RCC 7860 (cell line): Measurements from ENCODE around the gene NDE1.
"Not testable (repeated sequence)": the region's sequence is repeated elsewhere in the genome, so short reads cannot be mapped to it uniquely, and the experiment has no call there.

ENCODE experiments used
- DNase-seq: peaks from one replicate; pipeline ENCODE4 v3.0.0-alpha.2; 2015; ENCODE audit warnings: low spot score
- FAIRE-seq: peaks from 2 replicates; lab custom pipeline; 2012; peaks lifted over from hg19 to GRCh38; lab: Jason Lieb, UNC

Gene NDE1

GRCh38 chr16:15650019-15650697 lies at the start of gene NDE1:
TSS of gene NDE1 (plus strand) at chr16:15650245. CDS start at chr16:15664779, 14,534 bp downstream.
- peak; percentile 76 for DNase-seq
- FAIRE-seq, result no peak

- DNase-seq, result no peak
- FAIRE-seq, result no peak
Measured at GRCh38 chr16:15601212-15601879, 48.7 kb upstream of the NDE1 start.

GRCh38 chr16:15602285-15603044 lies 47.6 kb upstream of the NDE1 start:
- FAIRE-seq, result no peak
- no peak for DNase-seq

GRCh38 chr16:15604460-15605440 lies 45.3 kb upstream of the NDE1 start:
- no peak for DNase-seq
- FAIRE-seq, result no peak

- no peak for FAIRE-seq
Measured at GRCh38 chr16:15605839-15606517, 44.1 kb upstream of the NDE1 start.

GRCh38 chr16:15606518-15607220 lies 43.4 kb upstream of the NDE1 start:
- DNase-seq, result no peak
- no peak for FAIRE-seq

More at GRCh38 chr16:15605839-15606517, 44.1 kb upstream of the NDE1 start:
- DNase-seq, result no peak

GRCh38 chr16:15607221-15607699 lies 42.8 kb upstream of the NDE1 start:
- DNase-seq, FAIRE-seq: not testable (repeated sequence)

GRCh38 chr16:15607700-15608396 lies 42.2 kb upstream of the NDE1 start:
- FAIRE-seq (no peak), DNase-seq (no peak)

- DNase-seq (no peak), FAIRE-seq (no peak)
Measured at GRCh38 chr16:15608398-15609285, 41.4 kb upstream of the NDE1 start.

GRCh38 chr16:15609286-15609649 lies 40.8 kb upstream of the NDE1 start:
- FAIRE-seq (no peak), DNase-seq (no peak)

- FAIRE-seq, result no peak
Measured at GRCh38 chr16:15610369-15610871, 39.6 kb upstream of the NDE1 start.

GRCh38 chr16:15611610-15612009 lies 38.4 kb upstream of the NDE1 start:
- no peak for FAIRE-seq

More at GRCh38 chr16:15610369-15610871, 39.6 kb upstream of the NDE1 start:
- DNase-seq, result no peak

GRCh38 chr16:15613676-15614075 lies 36.4 kb upstream of the NDE1 start:
- peak; percentile 17 for DNase-seq
- FAIRE-seq, result no peak

More at GRCh38 chr16:15611610-15612009, 38.4 kb upstream of the NDE1 start:
- DNase-seq, result no peak

- DNase-seq (no peak), FAIRE-seq (no peak)
Measured at GRCh38 chr16:15616012-15616411, 34.0 kb upstream of the NDE1 start.

- FAIRE-seq (no peak), DNase-seq (no peak)
Measured at GRCh38 chr16:15616475-15617165, 33.4 kb upstream of the NDE1 start.

- no peak for DNase-seq
- FAIRE-seq, result no peak
Measured at GRCh38 chr16:15617901-15618300, 32.1 kb upstream of the NDE1 start.

- DNase-seq (peak; percentile 72), FAIRE-seq (peak; percentile 70)
Measured at GRCh38 chr16:15618392-15618791, 31.7 kb upstream of the NDE1 start.
